H1 (cell line): Measurements from ENCODE around the gene CHST1.

Experiments used
- BACH1 ChIP-seq: IDR thresholded peaks from 2 replicates; pipeline ENCODE4 v1.6.1; 2012; ENCODE audit warnings: low read length, improper control_type of control experiment
- CTCF ChIP-seq, 3 experiments: IDR thresholded peaks; 1 replicate in 2 of 3; 2 replicates in 1 of 3; pipeline versions ENCODE4 v1.5.1 to v1.6.1; 2011; ENCODE audit warnings: low read length in 3 of 3, mild to moderate bottlenecking in 3 of 3, inconsistent platforms in 2 of 3, low read depth in 1 of 3, moderate library complexity in 1 of 3; ENCODE audit not compliant: insufficient read depth in 1 of 3; ENCODE audit errors: control extremely low read depth in 1 of 3
- EGR1 ChIP-seq: IDR thresholded peaks from 2 replicates; pipeline ENCODE4 v1.6.1; 2011; ENCODE audit warnings: low read depth, low read length, borderline replicate concordance
- FOSL1 ChIP-seq: IDR thresholded peaks from 2 replicates; pipeline ENCODE4 v1.6.1; 2011; ENCODE audit warnings: mild to moderate bottlenecking, low read depth, low read length, moderate library complexity; ENCODE audit not compliant: insufficient read depth
- JUN ChIP-seq: IDR thresholded peaks from 2 replicates; pipeline ENCODE4 v1.6.1; 2011; ENCODE audit warnings: low read depth, mild to moderate bottlenecking, improper control_type of control experiment, low read length
- MAX ChIP-seq: IDR thresholded peaks from 2 replicates; pipeline ENCODE4 v1.6.1; 2012; ENCODE audit warnings: inconsistent platforms
- PHF8 ChIP-seq: fragments of 200-600 bp; sonication (generic); conservative IDR thresholded peaks from 2 replicates; pipeline ENCODE4 v1.7.1; 2012; ENCODE audit warnings: low read depth, mild to moderate bottlenecking, inconsistent platforms, low read length, moderate library complexity
- POLR2A ChIP-seq, 2 experiments: IDR thresholded peaks; 1 replicate in 1 of 2; 2 replicates in 1 of 2; pipeline ENCODE4 v1.6.1; 2011; ENCODE audit warnings: low read depth in 2 of 2, low read length in 2 of 2, mild to moderate bottlenecking in 2 of 2; ENCODE audit errors: control extremely low read depth in 1 of 2
- RAD21 ChIP-seq, 2 experiments: IDR thresholded peaks in 1 of 2; conservative IDR thresholded peaks in 1 of 2; 2 replicates each; pipeline ENCODE4 v1.6.1; 2011; ENCODE audit warnings: low read depth in 2 of 2, low read length in 2 of 2, improper control_type of control experiment in 1 of 2, inconsistent platforms in 1 of 2, mild to moderate bottlenecking in 1 of 2, moderate library complexity in 1 of 2
- RNF2 ChIP-seq: fragments of 200-900, 300-1000 bp; sonication (generic); IDR thresholded peaks from 2 replicates; pipeline ENCODE4 v1.7.1; 2016; ENCODE audit warnings: borderline replicate concordance, low read depth, mild to moderate bottlenecking, antibody characterized with exemption, low read length; ENCODE audit not compliant: poor library complexity, severe bottlenecking; ENCODE audit errors: missing control alignments
- USF2 ChIP-seq: IDR thresholded peaks from 2 replicates; pipeline ENCODE4 v1.6.1; 2011; ENCODE audit warnings: low read length, improper control_type of control experiment

GRCh38 chr11:45666648-45667642, 1.5 kb upstream of the CHST1 start:
- TF ChIP-seq FOSL1, result no peak
- no peak for TF ChIP-seq EGR1
- TF ChIP-seq BACH1, result no peak
- TF ChIP-seq JUN, result no peak
- TF ChIP-seq PHF8, result no peak
- no peak for TF ChIP-seq POLR2A (IDR thresholded peaks at IDR 0.05; ENCODE audit: control extremely low read depth in 1 of 2, low read depth in 2 of 2, low read length in 2 of 2)
- TF ChIP-seq RNF2, result no peak
- TF ChIP-seq CTCF (IDR thresholded peaks at IDR 0.05; ENCODE audit: control extremely low read depth in 1 of 3, insufficient read depth in 1 of 3, low read depth in 1 of 3, low read length in 3 of 3), result no peak
- TF ChIP-seq RAD21 (IDR thresholded peaks at IDR 0.05 in 1 of 2, conservative IDR thresholded peaks at IDR 0.05 in 1 of 2; ENCODE audit: low read depth in 2 of 2, low read length in 2 of 2), result no peak
- TF ChIP-seq MAX, result no peak
- no peak for TF ChIP-seq USF2
